Activated CD8-positive, alpha-beta memory T cell treated with anti-CD3 and anti-CD28 coated beads for 36 hours (primary cell): ENCODE results near the gene SLC9B1. TPM values are rescaled to one million over a fixed set of nuclear protein-coding genes. Genes with fewer than 3 reads are reported as not detected.
"Not testable (repeated sequence)": the region's sequence is repeated elsewhere in the genome, so short reads cannot be mapped to it uniquely, and the experiment has no call there.

Source experiments
- CTCF ChIA-PET: fragments of 350-600 bp; sonication (Branson Sonifier 250); formaldehyde crosslinking; loops from one replicate; lab custom pipeline; 2021; ENCODE audit warnings: antibody characterized with exemption; lab: Charles Lee
- POLR2A ChIA-PET: fragments of 350-600 bp; sonication (Branson Sonifier 250); formaldehyde crosslinking; loops from one replicate; lab custom pipeline; 2021; ENCODE audit warnings: antibody characterized with exemption; lab: Charles Lee
- total RNA-seq, 2 experiments: library from RNA; stranded (reverse); gene quantifications; one replicate each; pipeline ENCODE4 v1.2.3, GENCODE V29; 2021

Gene SLC9B1
- total RNA-seq, 2 experiments from 2014 or later: 0.59 to 0.82 TPM

GRCh38 chr4:103018391-103019307 is 856 bp downstream of the SLC9B1 start:
- ChIA-PET POLR2A (interaction anchor here (0.6 to 1.5 kb wide), 4 partner anchors 150 to 674 kb away, joined by 3 to 5 read pairs (median 3); partner anchors contain the start of genes CISD2 and SLC39A8), CTCF (no interaction called here)

- ChIA-PET CTCF (interaction anchor here (0.9 kb wide), 1 partner anchor 88 kb away, joined by 3 read pairs; no protein-coding TSS in a partner anchor), POLR2A (no interaction called here)
These were observed 7.0 kb downstream of the SLC9B1 start for GRCh38 chr4:103012551-103012950.

GRCh38 chr4:103012060-103012459 is 7.4 kb downstream of the SLC9B1 start:
- ChIA-PET CTCF (interaction anchor here (0.9 kb wide), 1 partner anchor 88 kb away, joined by 3 read pairs; no protein-coding TSS in a partner anchor), POLR2A (no interaction called here)

GRCh38 chr4:103011378-103012025 is 8.0 kb downstream of the SLC9B1 start:
- ChIA-PET POLR2A (interaction anchor here (0.5 kb wide), 1 partner anchor 136 kb away, joined by 3 read pairs; no protein-coding TSS in a partner anchor), CTCF (no interaction called here)

GRCh38 chr4:103010804-103011203 is 8.7 kb downstream of the SLC9B1 start:
- CTCF ChIA-PET: no interaction called here

GRCh38 chr4:103008875-103009729 is 10.4 kb downstream of the SLC9B1 start:
- ChIA-PET CTCF (interaction anchor here (0.6 to 1.4 kb wide), 6 partner anchors 8 to 722 kb away, joined by 3 to 5 read pairs (median 3); partner anchors contain the start of gene BDH2), POLR2A (interaction anchor here (0.5 kb wide), 1 partner anchor 248 kb away, joined by 3 read pairs; the partner anchor contains the start of gene MANBA)

More at GRCh38 chr4:103010804-103011203, 8.7 kb downstream of the SLC9B1 start:
- POLR2A ChIA-PET: interaction anchor here (0.5 kb wide), 1 partner anchor 137 kb away, joined by 3 read pairs; no protein-coding TSS in a partner anchor

GRCh38 chr4:103002551-103002950 is 17.0 kb downstream of the SLC9B1 start:
- CTCF ChIA-PET: no interaction called here
- POLR2A ChIA-PET: no interaction called here

- ChIA-PET POLR2A (no interaction called here), CTCF (no interaction called here)
These were observed 24.7 kb downstream of the SLC9B1 start for GRCh38 chr4:102994803-102995202.

- CTCF ChIA-PET, POLR2A ChIA-PET: not testable (repeated sequence)
These were observed 25.5 kb downstream of the SLC9B1 start for GRCh38 chr4:102993985-102994384.

GRCh38 chr4:102988429-102989020 is 31.0 kb downstream of the SLC9B1 start:
- ChIA-PET CTCF (no interaction called here), POLR2A (no interaction called here)

GRCh38 chr4:102981005-102981404 is 38.5 kb downstream of the SLC9B1 start:
- ChIA-PET POLR2A (no interaction called here), CTCF (no interaction called here)

GRCh38 chr4:102961813-102962212 is 57.7 kb downstream of the SLC9B1 start:
- CTCF ChIA-PET, POLR2A ChIA-PET: not testable (repeated sequence)

GRCh38 chr4:102959496-102959895 is 60.0 kb downstream of the SLC9B1 start:
- ChIA-PET CTCF (no interaction called here), POLR2A (no interaction called here)

- CTCF ChIA-PET: no interaction called here
These were observed 74.4 kb downstream of the SLC9B1 start for GRCh38 chr4:102945066-102945465.

GRCh38 chr4:102938063-102938462 is 81.4 kb downstream of the SLC9B1 start:
- POLR2A ChIA-PET: interaction anchor here (0.7 kb wide), 1 partner anchor 242 kb away, joined by 4 read pairs; no protein-coding TSS in a partner anchor
- CTCF ChIA-PET: not testable (repeated sequence)

More at GRCh38 chr4:102945066-102945465, 74.4 kb downstream of the SLC9B1 start:
- POLR2A ChIA-PET: no interaction called here

GRCh38 chr4:102935716-102936115 is 83.8 kb downstream of the SLC9B1 start:
- POLR2A ChIA-PET: no interaction called here
- CTCF ChIA-PET: no interaction called here

GRCh38 chr4:102919697-102920096 is 99.8 kb downstream of the SLC9B1 start:
- CTCF ChIA-PET, POLR2A ChIA-PET: not testable (repeated sequence)

GRCh38 chr4:102918859-102919258 is 100.6 kb downstream of the SLC9B1 start:
- POLR2A ChIA-PET: no interaction called here
- CTCF ChIA-PET: no interaction called here

GRCh38 chr4:102901804-102902203 is 117.7 kb downstream of the SLC9B1 start:
- POLR2A ChIA-PET: no interaction called here
- CTCF ChIA-PET: no interaction called here
